Panc1 (cell line): ENCODE data around the gene USP32.

Experiments
- CTCF ChIP-seq: fragments of 450-650 bp; IDR thresholded peaks from 2 replicates; pipeline ENCODE4 v1.5.1; 2017; ENCODE audit warnings: mild to moderate bottlenecking
- POLR2AphosphoS5 ChIP-seq: IDR thresholded peaks from 2 replicates; pipeline ENCODE4 v1.6.1; 2012; ENCODE audit warnings: mild to moderate bottlenecking, low read depth, low read length, moderate library complexity
- REST ChIP-seq, 2 experiments: IDR thresholded peaks; 2 replicates each; pipeline ENCODE4 v1.6.1; 2011 to 2012; ENCODE audit warnings: low read depth in 2 of 2, control low read depth in 1 of 2, low read length in 1 of 2, mild to moderate bottlenecking in 1 of 2, moderate library complexity in 1 of 2; ENCODE audit not compliant: insufficient read depth in 1 of 2
- SIN3A ChIP-seq: IDR thresholded peaks from 2 replicates; pipeline ENCODE4 v1.6.1; 2012; ENCODE audit warnings: low read depth, mild to moderate bottlenecking, low read length, moderate library complexity, borderline replicate concordance; ENCODE audit not compliant: insufficient read depth
- TCF7L2 ChIP-seq: IDR thresholded peaks from 2 replicates; pipeline ENCODE4 v1.6.1; 2011; ENCODE audit warnings: mild to moderate bottlenecking, low read depth, low read length, inconsistent platforms

- TF ChIP-seq CTCF: no peak
- TF ChIP-seq POLR2AphosphoS5: no peak
- no peak for TF ChIP-seq TCF7L2
- TF ChIP-seq SIN3A: no peak
- TF ChIP-seq REST (IDR thresholded peaks at IDR 0.05; ENCODE audit: insufficient read depth in 1 of 2, low read depth in 2 of 2, low read length in 1 of 2): 0 out of 4 replicates have a peak, but pooled peaks of 1 of the 2 experiments have one; percentile 4
These were observed 935 bp downstream of the USP32 start for GRCh38 chr17:60390925-60391470.
